Activated CD8-positive, alpha-beta memory T cell treated with anti-CD3 and anti-CD28 coated beads, Interleukin-2, amount 50 U/mL, for 48 hours (primary cell): ENCODE data around the gene TENM3.

ENCODE experiments used
- DNase-seq: peaks from one replicate; pipeline ENCODE4 v3.0.0-alpha.2; 2020

Gene TENM3

GRCh38 chr4:182532441-182532840 lies 289.2 kb downstream of the TENM3 start:
- DNase-seq: no peak

- no peak for DNase-seq
These were observed 290.8 kb downstream of the TENM3 start for GRCh38 chr4:182533964-182534363.

DNA sequence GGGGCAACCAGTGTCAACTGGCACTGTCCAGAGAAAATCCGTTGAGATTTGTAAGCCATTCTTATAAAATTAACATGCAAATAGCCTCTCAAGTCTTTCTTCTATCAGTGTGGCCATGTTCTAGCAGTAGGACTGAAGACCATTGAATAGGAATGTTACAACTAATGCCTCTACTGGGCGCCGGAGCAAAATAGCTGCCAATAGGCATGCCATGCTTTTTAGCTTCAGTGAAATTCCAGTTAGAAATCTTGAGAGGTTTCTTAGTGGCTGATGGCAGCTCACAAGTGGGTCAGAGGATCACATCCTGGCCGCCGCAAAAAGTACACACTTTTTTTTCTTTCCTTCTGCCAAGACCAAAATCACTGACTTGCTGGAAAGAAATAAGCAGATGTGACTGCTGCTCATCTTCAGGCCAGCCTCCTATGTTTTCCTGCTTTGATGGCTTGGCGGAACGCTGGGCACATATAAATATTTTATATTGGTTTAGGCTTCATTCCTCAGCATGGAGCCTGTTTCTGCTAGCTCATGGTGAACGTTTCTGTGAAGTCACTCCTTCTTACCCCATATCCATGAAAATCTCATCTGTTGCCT lies 293.1 kb downstream of the TENM3 start:
- DNase-seq: no peak

- DNase-seq: no peak
These were observed 294.0 kb downstream of the TENM3 start for GRCh38 chr4:182537031-182537795.

- DNase-seq: no peak
These were observed 294.8 kb downstream of the TENM3 start for GRCh38 chr4:182538031-182538430.

DNA sequence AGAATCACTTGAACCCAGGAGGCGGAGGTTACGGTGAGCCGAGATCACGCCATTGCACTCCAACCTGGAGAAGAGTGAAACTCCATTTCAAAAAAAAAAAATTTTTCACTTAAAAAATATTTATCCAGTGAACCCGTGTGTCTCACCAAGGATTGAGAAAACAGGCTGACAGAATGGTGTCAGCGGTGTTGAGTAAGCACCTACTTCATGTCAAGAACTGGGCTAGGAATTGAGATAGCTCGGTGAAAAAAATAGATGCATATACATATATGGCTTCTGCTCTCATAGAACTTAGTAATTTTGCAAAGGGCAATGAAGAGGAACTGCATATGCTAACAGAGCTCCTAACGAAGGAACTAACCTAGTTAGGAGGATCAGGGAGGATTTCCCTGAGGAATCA lies 297.3 kb downstream of the TENM3 start:
- no peak for DNase-seq

- no peak for DNase-seq
These were observed 304.2 kb downstream of the TENM3 start for GRCh38 chr4:182547435-182547834.

- no peak for DNase-seq
These were observed 305.0 kb downstream of the TENM3 start for GRCh38 chr4:182548156-182548555.

DNA sequence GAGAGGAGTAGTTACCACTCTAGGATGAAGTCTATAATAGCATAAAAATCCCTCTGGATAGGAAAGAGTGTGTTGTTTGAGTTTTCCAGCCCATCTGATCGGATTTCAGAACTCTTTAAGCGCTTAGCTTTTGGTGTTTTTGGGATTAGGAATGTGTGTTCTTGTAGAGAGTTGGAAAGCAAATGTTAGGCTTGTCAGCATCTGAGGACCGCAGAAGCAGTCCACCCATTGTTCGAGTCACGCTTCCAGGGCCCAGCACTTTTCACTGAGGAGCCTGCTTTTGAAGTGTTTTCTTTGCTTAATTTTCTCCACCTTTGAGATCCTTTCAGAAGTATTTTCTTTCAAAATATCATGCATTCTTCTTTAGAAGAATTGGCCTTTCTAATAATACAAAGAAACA lies 306.2 kb downstream of the TENM3 start:
- no peak for DNase-seq

- no peak for DNase-seq
These were observed 309.7 kb downstream of the TENM3 start for GRCh38 chr4:182552948-182553347.

DNA sequence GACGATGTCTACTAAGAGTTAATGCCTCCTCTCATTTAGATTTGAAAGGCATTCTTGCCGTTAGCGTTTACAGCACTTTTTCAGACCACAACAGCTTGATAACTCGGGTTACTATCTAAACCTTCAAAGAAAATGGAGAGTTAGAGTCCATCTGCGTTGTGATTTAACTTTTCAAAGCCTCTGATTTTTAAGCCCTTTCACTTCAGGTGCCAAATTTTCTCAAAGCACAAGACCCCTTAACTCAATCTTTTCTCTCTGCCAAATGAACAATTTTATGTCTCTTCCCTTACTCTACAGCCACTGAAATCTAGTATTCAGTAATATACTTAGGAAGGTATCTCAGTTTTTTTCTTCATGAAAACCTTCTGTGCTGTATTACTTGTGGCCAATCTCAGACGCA lies 310.5 kb downstream of the TENM3 start:
- no peak for DNase-seq

- no peak for DNase-seq
These were observed 311.5 kb downstream of the TENM3 start for GRCh38 chr4:182554736-182555135.

DNA sequence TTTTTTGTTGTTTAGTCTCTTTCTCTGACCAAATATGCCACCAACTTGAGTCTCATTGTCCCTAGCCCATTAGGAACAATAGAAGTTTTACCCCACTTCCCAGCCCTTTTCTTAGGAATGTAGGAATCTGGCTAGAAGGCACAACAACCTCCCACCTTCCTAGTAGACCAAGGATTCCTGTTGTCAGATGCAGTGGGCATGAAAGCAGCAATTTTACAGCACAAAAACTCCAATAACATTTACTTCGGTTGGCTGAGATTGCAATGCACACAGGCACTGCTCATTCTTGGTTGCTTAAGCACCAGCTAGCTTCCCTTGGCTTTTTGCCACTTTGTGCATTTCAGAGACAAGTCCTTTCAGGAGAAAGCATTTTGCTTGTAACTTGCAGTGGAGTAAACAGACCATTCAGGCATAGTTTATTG lies 312.8 kb downstream of the TENM3 start:
- DNase-seq: no peak

DNA sequence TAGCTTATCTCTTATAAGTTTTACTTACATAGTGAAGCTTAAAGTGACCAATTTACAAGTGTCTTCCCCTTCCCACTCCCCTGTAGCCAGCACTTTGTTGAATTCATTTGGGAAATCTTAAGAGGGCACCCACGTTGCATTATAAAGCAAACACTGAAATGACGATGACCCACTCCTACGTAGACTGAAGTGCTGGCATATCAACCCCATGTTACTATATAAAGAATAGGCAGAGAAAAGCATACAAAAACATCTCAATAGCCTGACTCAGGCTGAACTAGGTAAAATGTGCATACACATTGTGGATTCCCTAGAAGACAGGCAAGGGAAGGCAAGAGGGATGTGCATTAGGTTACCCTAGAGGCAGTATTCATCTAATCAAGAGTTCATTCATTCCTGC lies 313.4 kb downstream of the TENM3 start:
- no peak for DNase-seq

DNA sequence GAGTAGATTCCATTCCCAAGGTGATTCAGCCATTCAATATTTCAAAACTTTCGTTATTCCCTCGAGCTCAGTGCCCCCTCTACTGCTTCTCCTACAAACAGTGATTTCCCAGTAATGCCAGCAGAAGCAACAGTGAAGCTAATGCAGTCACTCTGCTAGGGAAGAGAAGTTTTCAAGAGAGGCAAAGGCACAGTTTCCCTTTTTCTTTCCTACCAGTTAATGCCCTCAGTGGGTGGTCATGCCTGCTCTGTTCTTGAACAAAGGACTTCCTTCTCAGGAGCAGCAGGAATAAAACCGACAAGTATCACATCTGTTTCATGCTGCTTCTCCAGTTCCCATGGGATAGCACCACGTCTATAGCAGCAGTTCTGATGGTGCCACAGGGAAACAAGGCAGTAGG lies 317.2 kb downstream of the TENM3 start:
- DNase-seq: no peak

DNA sequence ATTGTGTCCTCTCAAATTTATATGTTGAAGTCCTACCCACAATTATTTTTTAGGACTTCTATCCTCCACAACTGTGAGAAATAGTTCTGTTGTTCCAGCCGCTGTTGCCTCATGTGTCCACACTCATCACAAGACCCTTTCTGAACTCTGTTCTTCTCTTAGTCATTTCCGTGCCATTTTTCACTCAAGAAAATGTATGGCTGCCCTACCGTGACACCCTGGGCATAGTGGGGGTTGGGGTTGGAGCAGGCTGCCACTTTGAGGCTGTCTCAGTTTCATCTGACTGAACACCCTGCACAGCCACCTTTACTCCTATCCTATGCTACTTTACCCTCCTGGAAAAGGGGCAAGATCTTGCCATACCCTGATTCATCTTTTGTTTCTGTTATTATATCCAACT lies 319.1 kb downstream of the TENM3 start:
- no peak for DNase-seq

GRCh38 chr4:182564724-182565369 lies 321.6 kb downstream of the TENM3 start:
- DNase-seq: no peak

DNA sequence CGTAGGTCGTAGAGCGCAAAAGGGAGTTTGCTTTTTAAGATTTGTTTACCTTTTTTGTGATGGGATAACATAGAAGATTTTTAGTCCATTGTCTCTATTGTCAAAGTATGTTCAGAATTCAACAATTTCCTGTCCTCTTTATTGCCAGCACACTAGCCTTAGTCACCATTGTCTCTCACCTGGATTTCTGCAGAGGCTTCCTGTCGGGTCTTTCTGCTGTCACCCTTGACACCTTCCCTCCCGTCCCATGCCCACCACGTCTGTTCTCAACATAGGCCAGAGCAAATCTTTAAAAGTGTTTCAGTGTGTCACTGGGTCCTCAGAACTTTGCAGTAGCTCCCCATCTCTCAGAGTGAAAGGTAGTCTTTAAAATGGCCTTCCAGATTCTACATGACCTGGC lies 323.9 kb downstream of the TENM3 start:
- no peak for DNase-seq

DNA sequence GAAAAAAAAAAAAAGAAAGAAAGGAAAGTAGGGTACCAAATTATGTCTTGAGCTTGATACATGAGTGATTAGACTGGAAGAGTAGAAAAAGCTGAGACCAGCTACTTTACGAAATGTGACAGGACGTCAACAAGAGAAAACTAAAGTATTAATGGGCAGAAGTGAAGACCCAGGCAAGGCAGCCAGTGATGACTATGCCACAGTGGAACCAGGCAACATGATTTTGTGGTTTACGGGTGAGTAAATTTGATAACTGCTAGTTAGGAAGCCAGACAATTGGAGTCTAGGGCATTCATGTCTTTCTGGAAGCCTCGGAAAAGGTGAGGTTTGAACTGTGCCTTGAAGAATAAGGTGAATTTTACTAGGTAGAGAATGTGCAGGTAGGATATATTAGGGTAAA lies 326.4 kb downstream of the TENM3 start:
- no peak for DNase-seq

DNA sequence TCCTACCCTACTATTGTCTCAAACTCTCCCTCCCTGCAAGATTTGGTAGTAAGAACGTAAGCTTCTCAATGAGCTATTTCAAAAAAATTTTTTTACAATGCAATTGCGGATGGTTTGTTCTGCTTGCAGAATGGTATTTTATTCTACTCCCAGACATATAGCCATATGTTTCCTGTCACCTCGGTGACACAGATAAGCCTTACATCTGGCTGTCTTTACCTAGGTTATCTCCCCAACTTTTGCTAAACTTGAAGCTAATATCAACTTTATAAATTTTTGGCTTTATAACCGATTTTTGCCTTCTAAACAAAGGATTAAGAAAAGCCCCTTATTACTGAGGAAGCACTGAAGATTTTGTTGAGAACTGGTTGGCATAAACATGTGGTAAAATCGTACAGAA lies 331.5 kb downstream of the TENM3 start:
- DNase-seq: no peak

DNA sequence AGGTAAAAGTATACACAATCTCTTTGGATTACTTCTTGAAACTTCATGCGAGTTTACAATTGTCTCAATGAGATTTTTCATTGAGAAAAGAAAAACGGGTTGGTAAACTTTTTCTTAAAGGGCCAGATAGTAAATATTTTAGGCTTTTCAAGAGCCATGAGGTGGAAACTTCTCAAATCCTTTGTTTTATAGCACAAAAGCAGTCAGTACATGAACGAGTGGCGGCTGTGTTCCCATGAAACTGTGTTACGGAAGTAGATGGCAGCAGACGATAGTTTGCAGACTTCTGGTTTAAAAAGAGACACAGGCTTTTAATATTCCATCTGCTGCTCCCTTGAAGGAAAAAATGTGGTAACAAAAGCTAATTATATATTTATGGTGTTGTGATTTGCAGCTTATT lies 332.0 kb downstream of the TENM3 start:
- DNase-seq: no peak

DNA sequence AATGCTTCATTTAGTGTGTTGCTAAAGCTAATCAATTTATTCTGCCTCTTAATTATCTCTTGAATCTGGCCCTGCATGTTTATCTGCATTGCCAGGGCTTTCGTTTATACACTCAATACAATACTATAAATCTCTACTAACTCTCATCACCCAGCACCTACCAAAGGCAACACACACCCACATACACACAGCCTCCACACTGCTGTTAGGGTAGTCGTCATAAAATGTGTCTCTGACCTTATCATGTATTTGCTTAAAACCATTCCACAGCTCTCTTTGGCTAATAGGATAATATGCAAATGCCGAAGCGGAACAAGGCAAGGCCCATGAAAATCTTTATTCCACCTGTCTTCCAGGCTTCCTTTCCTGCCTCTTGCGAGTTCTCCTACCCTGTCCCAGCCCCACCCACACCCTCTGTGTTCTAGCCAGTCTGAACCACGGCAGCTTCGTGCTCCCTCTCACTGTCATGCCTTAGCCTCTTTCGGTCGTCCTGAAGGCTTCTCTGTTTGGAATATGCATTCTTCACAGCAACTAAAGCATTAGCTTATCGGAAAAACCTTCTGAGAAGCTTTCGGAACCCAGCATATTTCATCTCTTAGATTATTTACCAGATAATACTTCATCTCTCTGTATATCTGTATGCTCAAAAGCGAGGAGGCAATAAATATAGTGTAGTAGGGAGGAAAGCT lies 333.5 kb downstream of the TENM3 start:
- DNase-seq: no peak

DNA sequence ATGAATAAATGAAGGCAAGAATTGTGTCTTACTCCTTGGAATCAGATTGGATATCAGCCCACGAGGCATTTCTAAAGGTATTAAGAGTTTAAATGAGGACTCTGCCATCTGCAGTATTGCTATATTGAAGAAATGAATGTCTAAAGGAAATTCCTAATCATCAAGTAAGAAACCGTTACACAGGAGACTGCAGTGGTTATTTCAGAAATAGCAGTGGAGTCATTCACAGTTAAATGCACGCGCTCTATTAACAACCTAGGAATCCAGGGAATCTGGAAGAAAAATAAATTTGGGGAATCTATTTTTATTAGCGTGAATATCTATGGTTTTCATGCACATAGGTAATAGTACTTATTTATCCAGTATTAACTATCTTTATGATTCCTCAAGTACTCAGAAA lies 334.2 kb downstream of the TENM3 start:
- DNase-seq: no peak

DNA sequence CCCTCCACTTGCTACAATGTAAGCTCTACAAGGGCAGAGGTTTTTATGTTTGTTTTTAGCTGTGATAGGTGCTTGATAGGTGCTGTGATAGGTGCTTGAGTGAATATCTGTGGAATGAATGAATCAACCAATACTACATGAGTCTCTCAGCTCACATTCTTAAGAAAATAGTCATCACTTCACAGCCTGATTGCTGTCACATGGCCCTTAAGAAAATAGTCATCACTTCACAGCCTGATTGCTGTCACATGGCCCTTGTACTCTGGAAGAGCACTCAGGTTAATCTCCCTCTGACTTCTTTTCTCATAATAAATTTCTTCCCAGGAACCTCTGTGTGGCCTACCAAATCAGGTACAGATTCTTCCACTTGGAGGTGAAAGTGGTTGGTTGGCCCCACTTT lies 335.2 kb downstream of the TENM3 start:
- DNase-seq: no peak
